Measurements from ENCODE around the gene RNASE8.
"Not testable (repeated sequence)": the region's sequence is repeated elsewhere in the genome, so short reads cannot be mapped to it uniquely, and the experiment has no call there.

RNASE8 gene, protein sequence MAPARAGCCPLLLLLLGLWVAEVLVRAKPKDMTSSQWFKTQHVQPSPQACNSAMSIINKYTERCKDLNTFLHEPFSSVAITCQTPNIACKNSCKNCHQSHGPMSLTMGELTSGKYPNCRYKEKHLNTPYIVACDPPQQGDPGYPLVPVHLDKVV

DNA sequence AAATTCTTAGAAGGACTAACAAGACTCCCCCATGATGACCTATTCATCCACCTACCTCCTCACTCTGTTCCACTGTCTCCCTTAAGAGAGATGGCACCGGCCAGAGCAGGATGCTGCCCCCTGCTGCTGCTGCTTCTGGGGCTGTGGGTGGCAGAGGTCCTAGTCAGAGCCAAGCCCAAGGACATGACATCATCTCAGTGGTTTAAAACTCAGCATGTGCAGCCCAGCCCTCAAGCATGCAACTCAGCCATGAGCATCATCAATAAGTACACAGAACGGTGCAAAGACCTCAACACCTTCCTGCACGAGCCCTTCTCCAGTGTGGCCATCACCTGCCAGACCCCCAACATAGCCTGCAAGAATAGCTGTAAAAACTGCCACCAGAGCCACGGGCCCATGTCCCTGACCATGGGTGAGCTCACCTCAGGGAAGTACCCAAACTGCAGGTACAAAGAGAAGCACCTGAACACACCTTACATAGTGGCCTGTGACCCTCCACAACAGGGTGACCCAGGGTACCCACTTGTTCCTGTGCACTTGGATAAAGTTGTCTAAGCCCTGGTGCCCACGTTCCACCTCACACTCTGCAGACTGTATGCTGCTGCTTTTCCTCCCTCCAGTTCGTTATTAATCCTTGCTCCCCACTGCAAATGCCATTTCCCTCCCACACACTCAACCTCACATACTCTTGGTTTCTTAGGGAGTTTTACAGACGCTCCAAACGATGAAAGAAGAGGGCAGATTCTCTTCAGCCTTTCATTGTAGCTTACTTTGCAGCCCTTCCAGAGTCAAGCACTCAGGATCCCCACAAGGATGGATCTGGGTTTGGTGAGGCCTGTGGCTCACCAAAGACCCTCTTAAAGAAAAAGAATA is at the start of gene RNASE8:
TSS of gene RNASE8 (plus strand) at position 20 of the 873 bp plus-strand sequence. CDS start at position 91, 71 bp downstream.
- no peak for DNase-seq (ENCODE audit: low read depth)
- TF ChIP-seq CTCF (IDR thresholded peaks at IDR 0.05; ENCODE audit: low read length, missing control alignments): no peak

DNA sequence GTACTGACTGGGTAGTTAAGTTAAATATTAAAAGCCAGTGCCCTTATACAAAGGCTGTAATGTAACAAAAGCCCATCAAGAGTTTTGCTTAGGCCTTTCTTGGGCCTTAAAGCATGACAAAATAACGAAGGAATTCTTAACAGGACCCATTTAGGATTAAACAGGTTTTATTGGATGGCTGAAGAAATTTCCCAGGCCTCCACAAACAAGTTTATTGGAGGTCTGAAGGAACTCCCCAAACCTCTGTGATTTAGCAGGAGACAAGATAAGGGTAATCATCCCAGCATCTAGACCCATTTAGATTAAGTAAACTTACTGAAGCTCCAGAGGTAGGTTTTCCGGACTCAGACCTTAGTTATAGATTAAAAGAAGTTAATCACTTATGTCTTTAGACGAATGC is 47.9 kb upstream of the RNASE8 start:
- not testable (repeated sequence) for DNase-seq (ENCODE audit: low read depth); H3K4me3 ChIP-seq (replicated peaks; ENCODE audit: low read depth, low read length)

More for the DNA sequence above, at the start of gene RNASE8:
- H3K4me3 ChIP-seq (replicated peaks; ENCODE audit: low read depth, low read length): no peak within 1 kb of the TSS

GRCh38 chr14:21011136-21011535 is 46.5 kb upstream of the RNASE8 start:
- DNase-seq (ENCODE audit: low read depth): no peak

DNA sequence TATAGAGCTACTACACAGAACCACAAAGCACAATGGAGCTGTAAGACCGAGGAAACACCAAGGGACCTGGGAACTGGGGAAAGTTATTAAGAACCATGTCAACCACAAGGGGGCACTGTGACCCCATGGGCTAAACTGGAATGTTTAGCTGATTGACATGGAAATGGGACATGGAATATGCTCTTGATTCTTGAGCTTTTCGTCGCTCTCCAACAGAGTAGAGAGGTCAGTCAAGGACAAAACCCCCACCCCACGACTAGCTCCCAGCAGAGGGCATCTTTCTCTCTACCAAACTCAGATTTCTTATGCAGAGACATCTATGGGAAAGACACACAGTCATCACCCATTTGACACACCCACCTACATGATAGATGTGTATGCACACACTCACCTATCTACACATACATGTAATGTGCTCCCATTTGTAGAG is 42.8 kb upstream of the RNASE8 start:
- H3K4me3 ChIP-seq (replicated peaks; ENCODE audit: low read depth, low read length): no peak overlapping the region
- DNase-seq (ENCODE audit: low read depth): peak; percentile 92
- peak; percentile 95 for TF ChIP-seq CTCF (IDR thresholded peaks at IDR 0.05; ENCODE audit: low read length, missing control alignments)

More at GRCh38 chr14:21011136-21011535, 46.5 kb upstream of the RNASE8 start:
- H3K4me3 ChIP-seq (replicated peaks; ENCODE audit: low read depth, low read length): no peak overlapping the region
- TF ChIP-seq CTCF (IDR thresholded peaks at IDR 0.05; ENCODE audit: low read length, missing control alignments): no peak

DNA sequence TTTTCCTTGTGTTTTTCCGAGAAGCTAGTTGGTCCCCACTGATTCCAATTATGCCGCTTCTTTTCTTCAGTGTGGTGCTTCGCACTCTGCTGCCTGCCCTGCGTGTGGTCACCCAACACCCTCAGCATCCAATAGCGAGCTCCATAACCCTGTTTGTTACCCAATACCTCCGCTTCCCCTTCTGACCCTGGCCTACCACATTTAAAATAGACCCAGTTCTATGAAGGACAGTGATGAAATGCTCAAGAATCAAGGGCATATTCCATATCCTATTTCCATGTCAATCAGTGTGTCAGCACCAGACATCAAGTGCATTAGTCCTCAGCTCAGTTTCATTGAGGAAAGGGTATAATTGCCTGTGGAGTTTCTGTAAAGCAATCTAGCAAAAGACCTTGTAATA is 42.3 kb upstream of the RNASE8 start:
- no peak for DNase-seq (ENCODE audit: low read depth)
- TF ChIP-seq CTCF (IDR thresholded peaks at IDR 0.05; ENCODE audit: low read length, missing control alignments): no peak
- H3K4me3 ChIP-seq (replicated peaks; ENCODE audit: low read depth, low read length): no peak overlapping the region

DNA sequence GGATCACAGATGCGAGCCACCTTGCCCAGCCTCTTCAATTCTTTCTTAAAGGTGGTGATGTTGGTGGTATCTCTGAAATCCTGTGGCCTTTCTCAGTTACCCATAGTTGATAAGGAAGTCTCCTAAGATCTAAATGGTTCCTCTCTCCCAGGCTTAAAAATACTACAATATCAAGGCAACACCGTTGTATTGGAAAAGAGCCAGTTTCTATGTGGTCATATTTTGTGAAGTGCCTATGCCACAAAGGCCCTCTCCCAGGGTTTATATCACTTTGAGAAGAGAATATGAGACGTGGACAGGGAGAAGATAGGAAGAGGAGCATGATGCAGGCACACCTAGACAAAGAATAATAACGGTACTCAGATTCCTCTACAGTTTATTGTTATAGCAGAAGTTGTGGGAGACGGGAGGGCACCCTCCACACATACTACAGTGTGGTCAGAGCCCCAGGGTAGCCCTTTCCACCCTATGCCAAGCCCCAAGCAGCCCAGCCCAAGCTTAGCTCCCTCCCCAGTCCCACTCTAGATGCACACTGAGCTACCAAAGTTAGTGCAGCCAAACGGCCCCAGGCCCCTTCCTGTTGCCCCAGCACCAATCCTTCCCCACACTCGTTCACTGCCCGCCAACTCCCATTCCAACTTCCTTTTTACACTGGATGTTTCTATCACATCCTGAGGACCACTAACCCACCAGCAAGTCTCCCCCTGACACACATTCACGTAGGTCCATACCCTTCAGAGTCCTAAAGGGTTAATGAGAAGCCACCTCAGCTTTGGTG is 41.0 kb upstream of the RNASE8 start:
- TF ChIP-seq CTCF (IDR thresholded peaks at IDR 0.05; ENCODE audit: low read length, missing control alignments): no peak
- no peak overlapping the region for H3K4me3 ChIP-seq (replicated peaks; ENCODE audit: low read depth, low read length)

More for the DNA sequence above, 41.0 kb upstream of the RNASE8 start:
- DNase-seq (ENCODE audit: low read depth): no peak
